ENCODE measurements around the gene PIM3.

The PIM3 gene

DNA sequence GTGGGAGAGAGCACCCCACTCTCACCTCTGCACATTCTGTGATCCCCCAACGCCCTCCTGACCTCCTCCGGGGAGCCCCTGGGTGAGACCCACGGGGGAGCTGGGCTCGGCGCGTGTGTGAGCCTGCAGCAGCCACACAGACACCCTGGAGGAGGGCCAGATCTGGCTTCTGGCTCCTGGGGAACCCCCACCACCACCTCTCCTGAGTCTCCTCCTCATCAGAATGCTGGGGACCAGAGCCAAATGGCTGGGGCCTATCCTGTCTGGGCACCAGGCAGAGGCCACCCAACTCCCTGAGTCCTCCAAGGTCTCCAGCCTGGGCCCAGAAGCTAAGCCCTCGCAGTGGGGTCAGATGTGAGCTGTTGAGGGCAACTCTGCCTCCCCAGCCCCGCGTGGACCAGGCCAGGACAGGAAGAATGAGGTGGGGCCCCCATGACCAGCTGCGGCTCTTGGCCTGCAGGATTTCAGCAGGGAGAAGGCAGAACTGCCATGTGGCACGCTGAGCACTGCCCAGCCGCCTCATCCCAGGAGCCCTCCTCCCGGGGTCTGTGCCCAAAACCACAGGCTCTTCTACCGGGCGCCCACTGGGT lies 5.5 kb upstream of the PIM3 start:
- Histone ChIP-seq H3K36me3 (ENCODE audit: control insufficient read depth, insufficient read depth, low read length) (no peaks in the 10 kb centered on the region), H3K27me3 (replicated peaks; ENCODE audit: control insufficient read depth, insufficient read depth, low read length) (no peaks in the 10 kb centered on the region), H3K4me3 (replicated peaks; ENCODE audit: low read depth, low read length) (no peak overlapping the region)
- TF ChIP-seq, protein P1, sequence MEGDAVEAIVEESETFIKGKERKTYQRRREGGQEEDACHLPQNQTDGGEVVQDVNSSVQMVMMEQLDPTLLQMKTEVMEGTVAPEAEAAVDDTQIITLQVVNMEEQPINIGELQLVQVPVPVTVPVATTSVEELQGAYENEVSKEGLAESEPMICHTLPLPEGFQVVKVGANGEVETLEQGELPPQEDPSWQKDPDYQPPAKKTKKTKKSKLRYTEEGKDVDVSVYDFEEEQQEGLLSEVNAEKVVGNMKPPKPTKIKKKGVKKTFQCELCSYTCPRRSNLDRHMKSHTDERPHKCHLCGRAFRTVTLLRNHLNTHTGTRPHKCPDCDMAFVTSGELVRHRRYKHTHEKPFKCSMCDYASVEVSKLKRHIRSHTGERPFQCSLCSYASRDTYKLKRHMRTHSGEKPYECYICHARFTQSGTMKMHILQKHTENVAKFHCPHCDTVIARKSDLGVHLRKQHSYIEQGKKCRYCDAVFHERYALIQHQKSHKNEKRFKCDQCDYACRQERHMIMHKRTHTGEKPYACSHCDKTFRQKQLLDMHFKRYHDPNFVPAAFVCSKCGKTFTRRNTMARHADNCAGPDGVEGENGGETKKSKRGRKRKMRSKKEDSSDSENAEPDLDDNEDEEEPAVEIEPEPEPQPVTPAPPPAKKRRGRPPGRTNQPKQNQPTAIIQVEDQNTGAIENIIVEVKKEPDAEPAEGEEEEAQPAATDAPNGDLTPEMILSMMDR (IDR thresholded peaks at IDR 0.05; ENCODE audit: insufficient read depth, low read length, poor library complexity, severe bottlenecking), result no peak
- no peak for DNase-seq (ENCODE audit: extremely low read depth, insufficient read length)

DNA sequence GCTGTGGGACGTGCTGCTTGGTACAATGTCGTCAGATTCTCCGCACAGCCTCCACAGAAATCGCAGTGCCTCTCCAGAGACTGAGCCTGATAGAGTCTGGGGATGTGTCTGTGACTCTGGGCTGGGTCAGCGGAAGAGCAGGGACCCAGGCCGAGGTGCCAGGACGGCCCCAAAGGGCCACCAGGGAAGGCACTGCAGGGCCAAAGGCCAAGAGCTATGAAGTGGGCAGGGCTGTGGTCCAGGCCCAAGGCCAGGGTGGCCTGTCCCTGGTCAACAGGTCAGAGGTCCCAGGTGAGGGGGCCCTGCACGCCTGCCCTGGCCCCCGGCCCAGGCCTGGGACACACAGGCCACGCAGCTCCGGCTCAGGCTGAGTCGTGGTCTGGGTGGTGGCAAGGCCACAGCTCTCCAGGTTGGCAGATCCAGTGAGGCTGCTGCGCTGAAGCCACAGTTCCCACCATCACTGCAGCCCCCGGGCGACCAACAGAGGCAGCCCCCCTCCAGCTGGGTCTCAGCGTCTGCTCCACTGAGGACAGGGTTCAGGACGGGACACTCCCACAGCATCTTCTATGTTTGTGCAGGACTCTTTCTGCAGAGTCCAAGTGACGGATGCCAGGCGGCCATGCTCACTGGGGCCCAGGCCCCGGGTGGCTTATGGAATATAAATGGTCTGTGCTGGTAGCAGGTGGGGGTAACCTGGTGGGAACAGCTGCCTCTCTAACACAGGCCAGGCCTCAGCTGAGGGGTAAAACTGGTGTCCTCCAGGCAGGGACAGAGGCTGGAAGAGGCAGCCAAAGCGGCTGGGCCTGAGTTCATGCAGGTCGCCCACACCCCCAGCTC lies 4.8 kb upstream of the PIM3 start:
- no peak overlapping the region for H3K4me3 ChIP-seq (replicated peaks; ENCODE audit: low read depth, low read length)
- no peaks in the 10 kb centered on the region for H3K36me3 ChIP-seq (ENCODE audit: control insufficient read depth, insufficient read depth, low read length)
- no peak for DNase-seq (ENCODE audit: extremely low read depth, insufficient read length)
- no peaks in the 10 kb centered on the region for H3K27me3 ChIP-seq (replicated peaks; ENCODE audit: control insufficient read depth, insufficient read depth, low read length)
- TF ChIP-seq, protein P1 (IDR thresholded peaks at IDR 0.05; ENCODE audit: insufficient read depth, low read length, poor library complexity, severe bottlenecking), result no peak

DNA sequence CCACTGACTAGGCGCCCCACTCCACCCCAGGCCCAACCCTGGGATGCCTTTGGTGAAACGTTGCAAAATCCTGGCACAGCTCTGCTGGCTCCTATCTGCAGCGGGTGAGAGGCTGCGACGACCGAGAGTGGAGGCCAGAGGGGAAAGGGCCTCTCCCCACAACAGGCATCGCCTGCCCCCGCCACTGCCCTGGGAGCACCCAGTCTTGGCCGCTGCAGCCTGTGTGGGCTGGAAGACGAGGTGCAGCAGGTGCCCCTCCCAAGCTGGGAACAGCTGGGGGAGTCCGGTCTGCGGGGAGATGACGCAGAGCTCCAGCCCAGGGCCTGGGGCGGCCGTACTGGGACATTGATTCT lies 4.2 kb upstream of the PIM3 start:
- no peak overlapping the region for H3K4me3 ChIP-seq (replicated peaks; ENCODE audit: low read depth, low read length)
- no peaks in the 10 kb centered on the region for H3K36me3 ChIP-seq (ENCODE audit: control insufficient read depth, insufficient read depth, low read length)
- TF ChIP-seq, protein P1 (IDR thresholded peaks at IDR 0.05; ENCODE audit: insufficient read depth, low read length, poor library complexity, severe bottlenecking), result no peak
- no peaks in the 10 kb centered on the region for H3K27me3 ChIP-seq (replicated peaks; ENCODE audit: control insufficient read depth, insufficient read depth, low read length)
- no peak for DNase-seq (ENCODE audit: extremely low read depth, insufficient read length)

DNA sequence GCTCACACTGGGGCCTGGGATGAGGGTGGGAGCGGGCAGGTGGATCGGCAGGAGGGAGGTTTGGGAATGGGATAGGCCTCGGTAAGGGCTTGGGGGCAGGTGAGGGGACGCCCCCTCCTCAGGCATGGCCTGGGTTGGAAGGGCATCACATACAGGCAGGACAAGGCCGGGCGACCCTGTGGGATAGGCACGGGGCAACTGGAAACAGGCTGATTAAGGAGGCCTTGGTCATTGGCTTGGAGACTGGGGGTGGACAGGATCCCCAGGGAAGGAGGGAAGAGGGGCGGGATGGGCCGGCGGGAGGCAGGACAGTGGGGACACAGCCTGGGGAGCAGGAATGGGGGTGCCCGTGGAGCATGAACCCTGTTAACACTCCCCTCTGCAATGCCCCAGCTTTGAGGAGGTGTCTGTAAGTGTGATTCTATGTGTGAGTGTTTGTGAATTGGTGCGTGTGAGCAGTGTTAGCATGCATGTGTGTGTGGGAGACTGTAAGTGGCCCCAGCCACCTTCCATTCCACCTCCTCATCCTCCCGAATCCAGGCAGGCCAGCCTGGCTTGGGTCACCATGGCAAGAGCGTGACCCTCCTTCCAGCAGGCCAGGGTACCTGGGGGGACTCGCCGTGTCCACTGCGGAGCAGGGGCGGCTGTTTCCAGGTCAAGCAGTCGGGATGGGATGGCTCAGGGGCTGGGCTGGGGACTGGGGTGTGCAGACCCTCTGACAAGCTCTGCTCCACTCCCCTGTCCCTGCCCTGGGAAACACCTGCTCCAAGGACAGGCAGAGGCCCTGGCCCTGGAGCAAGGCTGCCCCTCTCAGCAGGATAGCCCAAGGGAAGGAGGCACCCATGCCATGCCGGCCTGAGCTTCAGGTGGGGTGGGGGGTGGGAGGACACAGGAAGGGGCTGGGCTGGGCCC lies 3.4 kb upstream of the PIM3 start:
- Histone ChIP-seq H3K36me3 (ENCODE audit: control insufficient read depth, insufficient read depth, low read length) (no peaks in the 10 kb centered on the region), H3K4me3 (replicated peaks; ENCODE audit: low read depth, low read length) (no peak overlapping the region), H3K27me3 (replicated peaks; ENCODE audit: control insufficient read depth, insufficient read depth, low read length) (no peaks in the 10 kb centered on the region)
- no peak for DNase-seq (ENCODE audit: extremely low read depth, insufficient read length)
- TF ChIP-seq, protein P1 (IDR thresholded peaks at IDR 0.05; ENCODE audit: insufficient read depth, low read length, poor library complexity, severe bottlenecking), result no peak

DNA sequence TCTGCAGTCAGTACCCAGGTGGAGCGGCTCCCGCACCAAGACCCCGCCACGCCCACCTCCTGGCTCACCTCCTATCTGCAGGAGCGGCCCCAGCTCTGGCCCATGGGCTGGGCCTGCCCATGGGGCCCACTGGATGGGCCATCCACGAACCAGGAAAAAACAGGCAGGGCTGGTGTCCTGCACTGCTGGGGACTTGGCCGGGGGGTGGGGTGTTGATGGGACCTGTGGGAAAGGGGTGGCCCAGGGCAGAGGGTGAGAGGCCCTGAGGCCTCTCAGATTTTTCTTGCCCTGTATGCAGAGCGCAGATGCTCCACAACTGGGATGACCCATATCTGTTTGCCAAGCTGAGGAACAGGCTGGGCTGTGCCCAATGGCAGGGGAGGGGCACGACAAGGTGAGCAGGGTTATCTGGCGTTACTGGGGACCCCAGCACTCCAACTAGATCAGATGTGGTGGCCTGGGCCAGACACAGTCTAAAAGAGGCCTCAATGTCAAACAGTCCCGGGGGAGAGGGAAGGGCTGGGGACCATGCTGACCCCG lies 2.7 kb upstream of the PIM3 start:
- TF ChIP-seq, protein P1 (IDR thresholded peaks at IDR 0.05; ENCODE audit: insufficient read depth, low read length, poor library complexity, severe bottlenecking), result no peak
- peaks cover 2% of the 10 kb centered on the region for H3K36me3 ChIP-seq (ENCODE audit: control insufficient read depth, insufficient read depth, low read length)
- no peaks in the 10 kb centered on the region for H3K27me3 ChIP-seq (replicated peaks; ENCODE audit: control insufficient read depth, insufficient read depth, low read length)
- no peak overlapping the region for H3K4me3 ChIP-seq (replicated peaks; ENCODE audit: low read depth, low read length)
- DNase-seq (ENCODE audit: extremely low read depth, insufficient read length), result no peak

Measured in GM06990 (cell line).